Measurements from ENCODE around the gene TAF11L11. TPM values are rescaled to one million over a fixed set of nuclear protein-coding genes. Genes with fewer than 3 reads are reported as not detected.
"Not testable (repeated sequence)": the region's sequence is repeated elsewhere in the genome, so short reads cannot be mapped to it uniquely, and the experiment has no call there.

TAF11L11 gene
- total RNA-seq, 1 donor from 2014 or later = 0.41 TPM

- Mint-ChIP-seq H3K4me1 (ENCODE audit: low read depth, unreplicated experiment) (no peaks in the 10 kb centered on the region), H3K27me3 (ENCODE audit: low read depth, unreplicated experiment) (no peaks in the 10 kb centered on the region), H3K4me3 (ENCODE audit: unreplicated experiment) (no peak overlapping the region), H3K9me3 (ENCODE audit: unreplicated experiment) (no peaks in the 10 kb centered on the region), H3K36me3 (ENCODE audit: low read depth, unreplicated experiment) (no peaks in the 10 kb centered on the region), H3K27ac (ENCODE audit: unreplicated experiment) (no peak overlapping the region)
- no peaks in the 10 kb centered on the region for H3K36me3 ChIP-seq (ENCODE audit: insufficient read depth, low read length)
- no peak for DNase-seq (ENCODE audit: low read depth)
- H2AFZ ChIP-seq (ENCODE audit: low read depth, low read length) = no peak overlapping the region
- no peaks in the 10 kb centered on the region for H4K20me1 ChIP-seq (ENCODE audit: insufficient read depth, low read length)
- FAIRE-seq = no peak
- H3K9ac ChIP-seq (ENCODE audit: low read length) = no peak overlapping the region
- H3K9me3 ChIP-seq (ENCODE audit: insufficient read depth, low read depth, low read length) = no peaks in the 10 kb centered on the region
- TF ChIP-seq EZH2 (IDR thresholded peaks at IDR 0.05; ENCODE audit: insufficient read depth, low read length) (no peak), CTCF (IDR thresholded peaks at IDR 0.05; ENCODE audit: insufficient read depth, low read depth, low read length) (no peak)
- H3K79me2 ChIP-seq (ENCODE audit: insufficient read depth, low read length) = no peaks in the 10 kb centered on the region
- no peak overlapping the region for H3K4me3 ChIP-seq (ENCODE audit: insufficient read depth, low read depth, low read length)
- H3K4me2 ChIP-seq (ENCODE audit: low read length) = no peak overlapping the region
- H3K27me3 ChIP-seq (ENCODE audit: insufficient read depth, low read length) = no peaks in the 10 kb centered on the region
- no peak overlapping the region for H3K27ac ChIP-seq (ENCODE audit: low read depth, low read length)
- no peaks in the 10 kb centered on the region for H3K4me1 ChIP-seq (ENCODE audit: insufficient read depth, low read length)
Observed at GRCh38 chr5:17625686-17626085, 21.7 kb downstream of the TAF11L11 start.

GRCh38 chr5:17631788-17632187, 27.8 kb downstream of the TAF11L11 start, which contains the start of gene TAF11L13:
TAF11L13 (plus strand) TSS chr5:17632088.
- H3K36me3 ChIP-seq (ENCODE audit: insufficient read depth, low read length); H3K9me3 ChIP-seq (ENCODE audit: insufficient read depth, low read depth, low read length); H3K9me3 Mint-ChIP-seq (ENCODE audit: unreplicated experiment); H3K4me2 ChIP-seq (ENCODE audit: low read length); H4K20me1 ChIP-seq (ENCODE audit: insufficient read depth, low read length); H3K36me3 Mint-ChIP-seq (ENCODE audit: low read depth, unreplicated experiment); H3K27me3 Mint-ChIP-seq (ENCODE audit: low read depth, unreplicated experiment); H3K4me1 ChIP-seq (ENCODE audit: insufficient read depth, low read length); DNase-seq (ENCODE audit: low read depth); H3K27ac ChIP-seq (ENCODE audit: low read depth, low read length); H3K27ac Mint-ChIP-seq (ENCODE audit: unreplicated experiment); H3K27me3 ChIP-seq (ENCODE audit: insufficient read depth, low read length); H3K9ac ChIP-seq (ENCODE audit: low read length); H3K4me3 Mint-ChIP-seq (ENCODE audit: unreplicated experiment); H3K4me1 Mint-ChIP-seq (ENCODE audit: low read depth, unreplicated experiment); H3K4me3 ChIP-seq (ENCODE audit: insufficient read depth, low read depth, low read length); FAIRE-seq; H3K79me2 ChIP-seq (ENCODE audit: insufficient read depth, low read length); H2AFZ ChIP-seq (ENCODE audit: low read depth, low read length): not testable (repeated sequence)

- Mint-ChIP-seq H3K36me3 (ENCODE audit: low read depth, unreplicated experiment) (no peaks in the 10 kb centered on the region), H3K27me3 (ENCODE audit: low read depth, unreplicated experiment) (no peaks in the 10 kb centered on the region), H3K4me1 (ENCODE audit: low read depth, unreplicated experiment) (no peaks in the 10 kb centered on the region), H3K27ac (ENCODE audit: unreplicated experiment) (no peak within 1 kb of the TSS), H3K9me3 (ENCODE audit: unreplicated experiment) (peaks cover 3% of the 10 kb centered on the region), H3K4me3 (ENCODE audit: unreplicated experiment) (no peak within 1 kb of the TSS)
- H3K4me1 ChIP-seq (ENCODE audit: insufficient read depth, low read length) = no peaks in the 10 kb centered on the region
- no peaks in the 10 kb centered on the region for H3K36me3 ChIP-seq (ENCODE audit: insufficient read depth, low read length)
- H3K27me3 ChIP-seq (ENCODE audit: insufficient read depth, low read length) = no peaks in the 10 kb centered on the region
- FAIRE-seq (no peak), DNase-seq (ENCODE audit: low read depth) (no peak)
- TF ChIP-seq EZH2 (IDR thresholded peaks at IDR 0.05; ENCODE audit: insufficient read depth, low read length) (no peak), CTCF (IDR thresholded peaks at IDR 0.05; ENCODE audit: insufficient read depth, low read depth, low read length) (no peak)
- H3K4me3 ChIP-seq (ENCODE audit: insufficient read depth, low read depth, low read length) = no peak within 1 kb of the TSS
- no peak within 1 kb of the TSS for H3K4me2 ChIP-seq (ENCODE audit: low read length)
- no peaks in the 10 kb centered on the region for H4K20me1 ChIP-seq (ENCODE audit: insufficient read depth, low read length)
- no peak within 1 kb of the TSS for H3K9ac ChIP-seq (ENCODE audit: low read length)
- H3K79me2 ChIP-seq (ENCODE audit: insufficient read depth, low read length) = no peaks in the 10 kb centered on the region
- no peak within 1 kb of the TSS for H3K27ac ChIP-seq (ENCODE audit: low read depth, low read length)
- H2AFZ ChIP-seq (ENCODE audit: low read depth, low read length) = no peak within 1 kb of the TSS
- no peaks in the 10 kb centered on the region for H3K9me3 ChIP-seq (ENCODE audit: insufficient read depth, low read depth, low read length)
Observed at GRCh38 chr5:17634160-17634559, 30.2 kb downstream of the TAF11L11 start, which contains the start of gene TAF11L14. TAF11L14 (plus strand) TSS chr5:17634460.

GRCh38 chr5:17649232-17649631, 45.2 kb downstream of the TAF11L11 start:
- not testable (repeated sequence) for H3K36me3 ChIP-seq (ENCODE audit: insufficient read depth, low read length); H3K9ac ChIP-seq (ENCODE audit: low read length); H3K79me2 ChIP-seq (ENCODE audit: insufficient read depth, low read length); H3K4me1 ChIP-seq (ENCODE audit: insufficient read depth, low read length); H3K27me3 Mint-ChIP-seq (ENCODE audit: low read depth, unreplicated experiment); H3K27ac Mint-ChIP-seq (ENCODE audit: unreplicated experiment); H4K20me1 ChIP-seq (ENCODE audit: insufficient read depth, low read length); H3K4me2 ChIP-seq (ENCODE audit: low read length); DNase-seq (ENCODE audit: low read depth); FAIRE-seq; H3K4me1 Mint-ChIP-seq (ENCODE audit: low read depth, unreplicated experiment); H3K36me3 Mint-ChIP-seq (ENCODE audit: low read depth, unreplicated experiment); H3K27me3 ChIP-seq (ENCODE audit: insufficient read depth, low read length); H3K4me3 ChIP-seq (ENCODE audit: insufficient read depth, low read depth, low read length); H3K27ac ChIP-seq (ENCODE audit: low read depth, low read length); H3K9me3 Mint-ChIP-seq (ENCODE audit: unreplicated experiment); H3K4me3 Mint-ChIP-seq (ENCODE audit: unreplicated experiment); H3K9me3 ChIP-seq (ENCODE audit: insufficient read depth, low read depth, low read length); H2AFZ ChIP-seq (ENCODE audit: low read depth, low read length)

- H3K27ac Mint-ChIP-seq (ENCODE audit: unreplicated experiment); H3K4me3 ChIP-seq (ENCODE audit: insufficient read depth, low read depth, low read length); FAIRE-seq; DNase-seq (ENCODE audit: low read depth); H3K36me3 ChIP-seq (ENCODE audit: insufficient read depth, low read length); H3K9me3 ChIP-seq (ENCODE audit: insufficient read depth, low read depth, low read length); H3K4me2 ChIP-seq (ENCODE audit: low read length); H3K36me3 Mint-ChIP-seq (ENCODE audit: low read depth, unreplicated experiment); H3K27me3 Mint-ChIP-seq (ENCODE audit: low read depth, unreplicated experiment); H3K27ac ChIP-seq (ENCODE audit: low read depth, low read length); H3K4me1 Mint-ChIP-seq (ENCODE audit: low read depth, unreplicated experiment); H3K9ac ChIP-seq (ENCODE audit: low read length); H3K9me3 Mint-ChIP-seq (ENCODE audit: unreplicated experiment); H3K4me1 ChIP-seq (ENCODE audit: insufficient read depth, low read length); H3K79me2 ChIP-seq (ENCODE audit: insufficient read depth, low read length); H2AFZ ChIP-seq (ENCODE audit: low read depth, low read length); H4K20me1 ChIP-seq (ENCODE audit: insufficient read depth, low read length); H3K4me3 Mint-ChIP-seq (ENCODE audit: unreplicated experiment); H3K27me3 ChIP-seq (ENCODE audit: insufficient read depth, low read length): not testable (repeated sequence)
Observed at GRCh38 chr5:17655201-17655759, 51.3 kb downstream of the TAF11L11 start.
